ENCODE data around the gene ELAC2. TPM values are rescaled to one million over a fixed set of nuclear protein-coding genes. Genes with fewer than 3 reads are reported as not detected.

Gene ELAC2
- total and polyA plus RNA-seq, 2 of the 8 experiments (the other 6 are each of a cell fraction or from before 2014, with no cell fraction given): 91.6 to 127 TPM

DNA sequence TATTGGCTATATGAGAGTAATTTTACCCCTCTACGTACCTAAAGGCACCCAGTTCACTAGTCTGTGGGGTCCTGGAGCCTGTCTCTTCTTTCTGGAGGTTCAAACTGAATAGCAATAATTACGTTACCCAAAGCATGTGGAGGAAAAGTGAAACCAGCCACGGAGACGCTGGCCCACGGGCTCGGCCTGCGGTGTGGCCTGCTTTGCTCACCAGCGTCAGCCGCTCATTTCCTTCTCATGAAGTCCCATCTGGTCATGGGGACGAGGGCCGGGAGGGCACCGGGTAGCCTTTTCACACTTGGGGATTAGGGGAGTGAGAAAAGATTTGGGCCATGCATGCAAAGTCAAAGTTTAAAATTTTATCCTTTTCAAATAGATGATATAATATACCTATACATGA is 26.9 kb downstream of the ELAC2 start (continued):
- TF ChIP-seq, protein P1, sequence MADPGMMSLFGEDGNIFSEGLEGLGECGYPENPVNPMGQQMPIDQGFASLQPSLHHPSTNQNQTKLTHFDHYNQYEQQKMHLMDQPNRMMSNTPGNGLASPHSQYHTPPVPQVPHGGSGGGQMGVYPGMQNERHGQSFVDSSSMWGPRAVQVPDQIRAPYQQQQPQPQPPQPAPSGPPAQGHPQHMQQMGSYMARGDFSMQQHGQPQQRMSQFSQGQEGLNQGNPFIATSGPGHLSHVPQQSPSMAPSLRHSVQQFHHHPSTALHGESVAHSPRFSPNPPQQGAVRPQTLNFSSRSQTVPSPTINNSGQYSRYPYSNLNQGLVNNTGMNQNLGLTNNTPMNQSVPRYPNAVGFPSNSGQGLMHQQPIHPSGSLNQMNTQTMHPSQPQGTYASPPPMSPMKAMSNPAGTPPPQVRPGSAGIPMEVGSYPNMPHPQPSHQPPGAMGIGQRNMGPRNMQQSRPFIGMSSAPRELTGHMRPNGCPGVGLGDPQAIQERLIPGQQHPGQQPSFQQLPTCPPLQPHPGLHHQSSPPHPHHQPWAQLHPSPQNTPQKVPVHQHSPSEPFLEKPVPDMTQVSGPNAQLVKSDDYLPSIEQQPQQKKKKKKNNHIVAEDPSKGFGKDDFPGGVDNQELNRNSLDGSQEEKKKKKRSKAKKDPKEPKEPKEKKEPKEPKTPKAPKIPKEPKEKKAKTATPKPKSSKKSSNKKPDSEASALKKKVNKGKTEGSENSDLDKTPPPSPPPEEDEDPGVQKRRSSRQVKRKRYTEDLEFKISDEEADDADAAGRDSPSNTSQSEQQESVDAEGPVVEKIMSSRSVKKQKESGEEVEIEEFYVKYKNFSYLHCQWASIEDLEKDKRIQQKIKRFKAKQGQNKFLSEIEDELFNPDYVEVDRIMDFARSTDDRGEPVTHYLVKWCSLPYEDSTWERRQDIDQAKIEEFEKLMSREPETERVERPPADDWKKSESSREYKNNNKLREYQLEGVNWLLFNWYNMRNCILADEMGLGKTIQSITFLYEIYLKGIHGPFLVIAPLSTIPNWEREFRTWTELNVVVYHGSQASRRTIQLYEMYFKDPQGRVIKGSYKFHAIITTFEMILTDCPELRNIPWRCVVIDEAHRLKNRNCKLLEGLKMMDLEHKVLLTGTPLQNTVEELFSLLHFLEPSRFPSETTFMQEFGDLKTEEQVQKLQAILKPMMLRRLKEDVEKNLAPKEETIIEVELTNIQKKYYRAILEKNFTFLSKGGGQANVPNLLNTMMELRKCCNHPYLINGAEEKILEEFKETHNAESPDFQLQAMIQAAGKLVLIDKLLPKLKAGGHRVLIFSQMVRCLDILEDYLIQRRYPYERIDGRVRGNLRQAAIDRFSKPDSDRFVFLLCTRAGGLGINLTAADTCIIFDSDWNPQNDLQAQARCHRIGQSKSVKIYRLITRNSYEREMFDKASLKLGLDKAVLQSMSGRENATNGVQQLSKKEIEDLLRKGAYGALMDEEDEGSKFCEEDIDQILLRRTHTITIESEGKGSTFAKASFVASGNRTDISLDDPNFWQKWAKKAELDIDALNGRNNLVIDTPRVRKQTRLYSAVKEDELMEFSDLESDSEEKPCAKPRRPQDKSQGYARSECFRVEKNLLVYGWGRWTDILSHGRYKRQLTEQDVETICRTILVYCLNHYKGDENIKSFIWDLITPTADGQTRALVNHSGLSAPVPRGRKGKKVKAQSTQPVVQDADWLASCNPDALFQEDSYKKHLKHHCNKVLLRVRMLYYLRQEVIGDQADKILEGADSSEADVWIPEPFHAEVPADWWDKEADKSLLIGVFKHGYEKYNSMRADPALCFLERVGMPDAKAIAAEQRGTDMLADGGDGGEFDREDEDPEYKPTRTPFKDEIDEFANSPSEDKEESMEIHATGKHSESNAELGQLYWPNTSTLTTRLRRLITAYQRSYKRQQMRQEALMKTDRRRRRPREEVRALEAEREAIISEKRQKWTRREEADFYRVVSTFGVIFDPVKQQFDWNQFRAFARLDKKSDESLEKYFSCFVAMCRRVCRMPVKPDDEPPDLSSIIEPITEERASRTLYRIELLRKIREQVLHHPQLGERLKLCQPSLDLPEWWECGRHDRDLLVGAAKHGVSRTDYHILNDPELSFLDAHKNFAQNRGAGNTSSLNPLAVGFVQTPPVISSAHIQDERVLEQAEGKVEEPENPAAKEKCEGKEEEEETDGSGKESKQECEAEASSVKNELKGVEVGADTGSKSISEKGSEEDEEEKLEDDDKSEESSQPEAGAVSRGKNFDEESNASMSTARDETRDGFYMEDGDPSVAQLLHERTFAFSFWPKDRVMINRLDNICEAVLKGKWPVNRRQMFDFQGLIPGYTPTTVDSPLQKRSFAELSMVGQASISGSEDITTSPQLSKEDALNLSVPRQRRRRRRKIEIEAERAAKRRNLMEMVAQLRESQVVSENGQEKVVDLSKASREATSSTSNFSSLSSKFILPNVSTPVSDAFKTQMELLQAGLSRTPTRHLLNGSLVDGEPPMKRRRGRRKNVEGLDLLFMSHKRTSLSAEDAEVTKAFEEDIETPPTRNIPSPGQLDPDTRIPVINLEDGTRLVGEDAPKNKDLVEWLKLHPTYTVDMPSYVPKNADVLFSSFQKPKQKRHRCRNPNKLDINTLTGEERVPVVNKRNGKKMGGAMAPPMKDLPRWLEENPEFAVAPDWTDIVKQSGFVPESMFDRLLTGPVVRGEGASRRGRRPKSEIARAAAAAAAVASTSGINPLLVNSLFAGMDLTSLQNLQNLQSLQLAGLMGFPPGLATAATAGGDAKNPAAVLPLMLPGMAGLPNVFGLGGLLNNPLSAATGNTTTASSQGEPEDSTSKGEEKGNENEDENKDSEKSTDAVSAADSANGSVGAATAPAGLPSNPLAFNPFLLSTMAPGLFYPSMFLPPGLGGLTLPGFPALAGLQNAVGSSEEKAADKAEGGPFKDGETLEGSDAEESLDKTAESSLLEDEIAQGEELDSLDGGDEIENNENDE (IDR thresholded peaks at IDR 0.05; ENCODE audit: insufficient replicate concordance, low read length): no peak
- TF ChIP-seq SUZ12 (IDR thresholded peaks at IDR 0.05; ENCODE audit: low read length): no peak
- TF ChIP-seq, protein P2, sequence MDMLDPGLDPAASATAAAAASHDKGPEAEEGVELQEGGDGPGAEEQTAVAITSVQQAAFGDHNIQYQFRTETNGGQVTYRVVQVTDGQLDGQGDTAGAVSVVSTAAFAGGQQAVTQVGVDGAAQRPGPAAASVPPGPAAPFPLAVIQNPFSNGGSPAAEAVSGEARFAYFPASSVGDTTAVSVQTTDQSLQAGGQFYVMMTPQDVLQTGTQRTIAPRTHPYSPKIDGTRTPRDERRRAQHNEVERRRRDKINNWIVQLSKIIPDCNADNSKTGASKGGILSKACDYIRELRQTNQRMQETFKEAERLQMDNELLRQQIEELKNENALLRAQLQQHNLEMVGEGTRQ (IDR thresholded peaks at IDR 0.05; ENCODE audit: low read length): no peak
- no peak for TF ChIP-seq BCL11A (IDR thresholded peaks at IDR 0.05; ENCODE audit: low read depth in 2 of 2, low read length in 2 of 2)
- no peak for TF ChIP-seq SRF (IDR thresholded peaks at IDR 0.05; ENCODE audit: low read depth, low read length)

Measured in H1 (cell line).